HepG2 (cell line): ENCODE data around the gene KANK4. TPM values are rescaled to one million over a fixed set of nuclear protein-coding genes. Genes with fewer than 3 reads are reported as not detected.

Source experiments
- GABPB1 ChIP-seq: IDR thresholded peaks from 2 replicates; pipeline ENCODE4 v1.6.1; 2016; ENCODE audit warnings: mild to moderate bottlenecking, missing genetic modification reagents, moderate library complexity, missing compliant biosample characterization
- HES4 ChIP-seq: sonication (generic); formaldehyde crosslinking; IDR thresholded peaks from 2 replicates; pipeline ENCODE4 v1.9.0; 2021; ENCODE audit warnings: mild to moderate bottlenecking, missing genetic modification reagents, borderline replicate concordance
- KDM2A ChIP-seq: sonication (generic); formaldehyde crosslinking; IDR thresholded peaks from 2 replicates; pipeline ENCODE4 v1.4.0; 2020; ENCODE audit warnings: low read depth, missing genetic modification reagents, borderline replicate concordance
- NFYB ChIP-seq: sonication (generic); formaldehyde crosslinking; IDR thresholded peaks from 2 replicates; pipeline ENCODE4 v1.4.0; 2020; ENCODE audit warnings: missing genetic modification reagents
- NR2C2 ChIP-seq: sonication (generic); formaldehyde crosslinking; IDR thresholded peaks from 2 replicates; pipeline ENCODE4 v1.4.0; 2020; ENCODE audit warnings: missing genetic modification reagents, mild to moderate bottlenecking, moderate library complexity, borderline replicate concordance
- TSC22D2 ChIP-seq: sonication (generic); formaldehyde crosslinking; IDR thresholded peaks from 2 replicates; pipeline ENCODE4 v1.5.1; 2020; ENCODE audit warnings: missing genetic modification reagents, mild to moderate bottlenecking, borderline replicate concordance
- ZNF274 ChIP-seq: sonication (generic); formaldehyde crosslinking; IDR thresholded peaks from 2 replicates; pipeline ENCODE4 v1.5.1; 2020; ENCODE audit warnings: mild to moderate bottlenecking, missing genetic modification reagents
- ZNF292 ChIP-seq: sonication (generic); formaldehyde crosslinking; IDR thresholded peaks from 2 replicates; pipeline ENCODE4 v1.8.1; 2022; ENCODE audit warnings: mild to moderate bottlenecking, low read depth, missing genetic modification reagents, borderline replicate concordance
- ZNF451 ChIP-seq: sonication (generic); formaldehyde crosslinking; IDR thresholded peaks from 2 replicates; pipeline ENCODE4 v1.5.0; 2020; ENCODE audit warnings: mild to moderate bottlenecking, missing genetic modification reagents
- ZNF772 ChIP-seq: sonication (generic); formaldehyde crosslinking; IDR thresholded peaks from 2 replicates; pipeline ENCODE4 v1.5.0; 2020; ENCODE audit warnings: mild to moderate bottlenecking, missing genetic modification reagents
- ZNF883 ChIP-seq: sonication (generic); formaldehyde crosslinking; IDR thresholded peaks from 2 replicates; pipeline ENCODE4 v1.5.1; 2020; ENCODE audit warnings: mild to moderate bottlenecking, missing genetic modification reagents; ENCODE audit errors: not compliant biosample characterization
- ZSCAN22 ChIP-seq: sonication (generic); formaldehyde crosslinking; IDR thresholded peaks from 2 replicates; pipeline ENCODE4 v1.4.0; 2020; ENCODE audit warnings: mild to moderate bottlenecking, missing genetic modification reagents
- polyA plus RNA-seq, 8 experiments: library from polyadenylated mRNA; depleted of rRNA in 3 of 8; stranded (reverse) in 7 of 8; unstranded in 1 of 8; fragments of >200 nt; fragmentation: Illumina TruSeq in 4 of 8; extraction: Trizol in 4 of 8; gene quantifications; 2 replicates each; pipeline versions ENCODE4 v1.2.1 to v1.2.3, GENCODE V29; 2011 to 2016; ENCODE audit warnings: low read depth in 4 of 8, missing spikeins in 1 of 8, mixed read lengths in 1 of 8; ENCODE audit not compliant: insufficient read depth in 1 of 8
- total RNA-seq, 5 experiments: library from RNA; depleted of rRNA; stranded (reverse); fragments of >200 nt; fragmentation: Illumina TruSeq; extraction: Trizol; gene quantifications; 2 replicates each; pipeline ENCODE4 v1.2.3, GENCODE V29; 2016; ENCODE audit warnings: low read depth in 1 of 5
- TF ChIP-seq, protein P1 (sequence below): fragments of 450-650 bp; IDR thresholded peaks from 2 replicates; pipeline ENCODE4 v1.6.1; 2017
- TF ChIP-seq, protein P2 (sequence below): sonication (generic); formaldehyde crosslinking; IDR thresholded peaks from 2 replicates; pipeline ENCODE4 v1.4.0; 2020; ENCODE audit warnings: missing genetic modification reagents, low read depth, mild to moderate bottlenecking, borderline replicate concordance
- TF ChIP-seq, protein P3 (sequence below): sonication (generic); formaldehyde crosslinking; conservative IDR thresholded peaks from 2 replicates; pipeline ENCODE4 v1.8.0; 2022; ENCODE audit warnings: mild to moderate bottlenecking, moderate library complexity, missing genetic modification reagents
- TF ChIP-seq, protein P4 (sequence below): sonication (generic); formaldehyde crosslinking; IDR thresholded peaks from 2 replicates; pipeline ENCODE4 v1.8.1; 2023; ENCODE audit warnings: mild to moderate bottlenecking, moderate library complexity, missing genetic modification reagents
- TF ChIP-seq, protein P5 (sequence below): sonication (generic); formaldehyde crosslinking; IDR thresholded peaks from 2 replicates; pipeline ENCODE4 v1.8.0; 2023; ENCODE audit warnings: mild to moderate bottlenecking, missing genetic modification reagents
- TF ChIP-seq, protein P6 (sequence below): sonication (generic); formaldehyde crosslinking; IDR thresholded peaks from 2 replicates; pipeline ENCODE4 v1.9.0; 2022; ENCODE audit warnings: missing genetic modification reagents, mild to moderate bottlenecking, borderline replicate concordance

The KANK4 gene
- total and polyA plus RNA-seq, 2 of the 13 experiments (the other 11 are each of a cell fraction or from before 2014, with no cell fraction given) = 16.1 to 25.7 TPM

DNA sequence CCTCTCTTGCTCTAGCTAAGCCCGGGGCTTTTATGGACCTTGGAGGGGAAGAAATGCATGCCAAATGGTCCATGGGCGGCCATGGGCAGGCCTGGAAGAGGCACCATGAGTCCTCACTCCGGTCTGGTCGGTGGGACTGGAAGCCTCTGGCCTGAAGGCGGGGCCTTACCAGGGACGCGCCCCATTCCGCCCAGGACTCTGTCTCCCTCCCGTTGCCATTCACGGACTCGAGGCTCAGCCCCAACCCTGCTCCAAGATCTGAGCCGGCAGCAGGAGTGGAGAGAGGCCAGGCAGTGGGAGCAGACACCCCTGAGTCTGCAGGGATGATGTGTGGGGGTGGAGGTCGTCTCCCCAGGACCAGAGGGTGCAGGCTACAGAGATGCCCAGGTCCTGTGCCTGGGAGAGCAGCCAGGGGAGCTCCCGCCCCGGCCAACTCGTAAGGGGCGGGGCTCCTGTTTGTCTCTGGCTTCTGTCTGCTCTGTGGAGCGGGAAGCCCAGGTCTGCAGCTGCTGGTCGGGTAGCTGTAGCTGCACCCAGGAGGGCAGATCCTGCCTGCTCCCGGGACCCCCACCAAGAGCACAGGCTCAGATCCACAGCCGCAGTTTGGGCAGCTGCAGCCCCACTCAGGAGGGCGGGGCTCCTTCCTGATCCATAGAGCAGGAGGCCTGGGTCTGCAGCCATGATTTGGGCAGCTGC, 8.3 kb upstream of the KANK4 start (continued):
- peak; percentile 74; the same call in 1 of the 2 replicates for TF ChIP-seq HES4
- peak; percentile 62 for TF ChIP-seq ZNF883 (CRISPR knock-in tag)
- TF ChIP-seq, protein P1, sequence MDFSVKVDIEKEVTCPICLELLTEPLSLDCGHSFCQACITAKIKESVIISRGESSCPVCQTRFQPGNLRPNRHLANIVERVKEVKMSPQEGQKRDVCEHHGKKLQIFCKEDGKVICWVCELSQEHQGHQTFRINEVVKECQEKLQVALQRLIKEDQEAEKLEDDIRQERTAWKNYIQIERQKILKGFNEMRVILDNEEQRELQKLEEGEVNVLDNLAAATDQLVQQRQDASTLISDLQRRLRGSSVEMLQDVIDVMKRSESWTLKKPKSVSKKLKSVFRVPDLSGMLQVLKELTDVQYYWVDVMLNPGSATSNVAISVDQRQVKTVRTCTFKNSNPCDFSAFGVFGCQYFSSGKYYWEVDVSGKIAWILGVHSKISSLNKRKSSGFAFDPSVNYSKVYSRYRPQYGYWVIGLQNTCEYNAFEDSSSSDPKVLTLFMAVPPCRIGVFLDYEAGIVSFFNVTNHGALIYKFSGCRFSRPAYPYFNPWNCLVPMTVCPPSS = no peak
- TF ChIP-seq ZNF274 (CRISPR knock-in tag) = peak; percentile 90
- TF ChIP-seq ZNF292 (CRISPR knock-in tag) = peak; percentile 91
- TF ChIP-seq ZNF451 = peak; percentile 26; the same call in 1 of the 2 replicates
- TF ChIP-seq, protein P2, sequence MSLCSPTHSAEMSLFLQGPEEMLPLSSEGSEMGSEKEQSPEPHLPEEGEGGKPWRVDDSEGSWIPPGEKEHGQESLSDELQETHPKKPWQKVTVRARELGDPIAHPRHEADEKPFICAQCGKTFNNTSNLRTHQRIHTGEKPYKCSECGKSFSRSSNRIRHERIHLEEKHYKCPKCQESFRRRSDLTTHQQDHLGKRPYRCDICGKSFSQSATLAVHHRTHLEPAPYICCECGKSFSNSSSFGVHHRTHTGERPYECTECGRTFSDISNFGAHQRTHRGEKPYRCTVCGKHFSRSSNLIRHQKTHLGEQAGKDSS = 0 out of 2 replicates have a peak, but pooled peaks have one; percentile 37
- no peak for TF ChIP-seq ZNF772 (CRISPR knock-in tag)
- no peak for TF ChIP-seq TSC22D2 (CRISPR knock-in tag)
- TF ChIP-seq, protein P3, sequence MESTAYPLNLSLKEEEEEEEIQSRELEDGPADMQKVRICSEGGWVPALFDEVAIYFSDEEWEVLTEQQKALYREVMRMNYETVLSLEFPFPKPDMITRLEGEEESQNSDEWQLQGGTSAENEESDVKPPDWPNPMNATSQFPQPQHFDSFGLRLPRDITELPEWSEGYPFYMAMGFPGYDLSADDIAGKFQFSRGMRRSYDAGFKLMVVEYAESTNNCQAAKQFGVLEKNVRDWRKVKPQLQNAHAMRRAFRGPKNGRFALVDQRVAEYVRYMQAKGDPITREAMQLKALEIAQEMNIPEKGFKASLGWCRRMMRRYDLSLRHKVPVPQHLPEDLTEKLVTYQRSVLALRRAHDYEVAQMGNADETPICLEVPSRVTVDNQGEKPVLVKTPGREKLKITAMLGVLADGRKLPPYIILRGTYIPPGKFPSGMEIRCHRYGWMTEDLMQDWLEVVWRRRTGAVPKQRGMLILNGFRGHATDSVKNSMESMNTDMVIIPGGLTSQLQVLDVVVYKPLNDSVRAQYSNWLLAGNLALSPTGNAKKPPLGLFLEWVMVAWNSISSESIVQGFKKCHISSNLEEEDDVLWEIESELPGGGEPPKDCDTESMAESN (CRISPR knock-in tag) = 0 out of 2 replicates have a peak, but pooled peaks have one; percentile 36
- TF ChIP-seq, protein P4, sequence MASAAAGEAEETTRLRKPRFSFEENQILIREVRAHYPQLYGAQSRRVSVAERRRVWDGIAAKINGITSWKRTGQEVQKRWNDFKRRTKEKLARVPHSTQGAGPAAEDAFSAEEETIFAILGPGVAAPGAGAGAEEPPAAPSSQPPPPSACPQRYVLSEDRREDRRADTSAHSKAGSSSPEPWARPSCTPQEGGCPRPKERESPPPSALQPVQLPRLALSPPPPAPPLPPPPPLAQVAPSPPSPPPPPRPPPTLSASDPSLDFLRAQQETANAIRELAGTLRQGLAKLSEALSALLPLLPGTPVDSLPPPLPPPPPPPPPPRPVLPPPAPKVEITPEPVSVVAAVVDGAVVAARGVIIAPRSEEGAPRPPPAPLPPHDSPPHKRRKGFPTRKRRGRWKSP (CRISPR knock-in tag) = peak; percentile 33; the same call in 1 of the 2 replicates
- TF ChIP-seq, protein P5, sequence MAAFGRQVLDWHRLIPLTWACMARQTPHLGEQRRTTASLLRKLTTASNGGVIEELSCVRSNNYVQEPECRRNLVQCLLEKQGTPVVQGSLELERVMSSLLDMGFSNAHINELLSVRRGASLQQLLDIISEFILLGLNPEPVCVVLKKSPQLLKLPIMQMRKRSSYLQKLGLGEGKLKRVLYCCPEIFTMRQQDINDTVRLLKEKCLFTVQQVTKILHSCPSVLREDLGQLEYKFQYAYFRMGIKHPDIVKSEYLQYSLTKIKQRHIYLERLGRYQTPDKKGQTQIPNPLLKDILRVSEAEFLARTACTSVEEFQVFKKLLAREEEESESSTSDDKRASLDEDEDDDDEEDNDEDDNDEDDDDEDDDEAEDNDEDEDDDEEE (CRISPR knock-in tag) = peak; percentile 70
- TF ChIP-seq NR2C2 (CRISPR knock-in tag) = peak; percentile 31; the same call in 1 of the 2 replicates
- no peak for TF ChIP-seq NFYB (CRISPR knock-in tag)
- TF ChIP-seq, protein P6, sequence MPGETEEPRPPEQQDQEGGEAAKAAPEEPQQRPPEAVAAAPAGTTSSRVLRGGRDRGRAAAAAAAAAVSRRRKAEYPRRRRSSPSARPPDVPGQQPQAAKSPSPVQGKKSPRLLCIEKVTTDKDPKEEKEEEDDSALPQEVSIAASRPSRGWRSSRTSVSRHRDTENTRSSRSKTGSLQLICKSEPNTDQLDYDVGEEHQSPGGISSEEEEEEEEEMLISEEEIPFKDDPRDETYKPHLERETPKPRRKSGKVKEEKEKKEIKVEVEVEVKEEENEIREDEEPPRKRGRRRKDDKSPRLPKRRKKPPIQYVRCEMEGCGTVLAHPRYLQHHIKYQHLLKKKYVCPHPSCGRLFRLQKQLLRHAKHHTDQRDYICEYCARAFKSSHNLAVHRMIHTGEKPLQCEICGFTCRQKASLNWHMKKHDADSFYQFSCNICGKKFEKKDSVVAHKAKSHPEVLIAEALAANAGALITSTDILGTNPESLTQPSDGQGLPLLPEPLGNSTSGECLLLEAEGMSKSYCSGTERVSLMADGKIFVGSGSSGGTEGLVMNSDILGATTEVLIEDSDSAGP (CRISPR knock-in tag) = peak; percentile 56; the same call in 1 of the 2 replicates
- peak; percentile 13; the same call in 1 of the 2 replicates for TF ChIP-seq GABPB1 (CRISPR knock-in tag)
- 0 out of 2 replicates have a peak, but pooled peaks have one; percentile 27 for TF ChIP-seq ZSCAN22 (CRISPR knock-in tag)
- TF ChIP-seq KDM2A = 0 out of 2 replicates have a peak, but pooled peaks have one; percentile 16
